Stromal cell of bone marrow (primary cell): ENCODE results near the gene ZNRF3.
"Not testable (repeated sequence)": the region's sequence is repeated elsewhere in the genome, so short reads cannot be mapped to it uniquely, and the experiment has no call there.

Experiments
- DNase-seq: peaks from one replicate; pipeline ENCODE4 v3.0.0-alpha.2; 2012; ENCODE audit warnings: low read depth

ZNRF3 gene

GRCh38 chr22:28908810-28909209, 25.4 kb downstream of the ZNRF3 start:
- not testable (repeated sequence) for DNase-seq

GRCh38 chr22:28909375-28909774, 26.0 kb downstream of the ZNRF3 start:
- DNase-seq: no peak

DNA sequence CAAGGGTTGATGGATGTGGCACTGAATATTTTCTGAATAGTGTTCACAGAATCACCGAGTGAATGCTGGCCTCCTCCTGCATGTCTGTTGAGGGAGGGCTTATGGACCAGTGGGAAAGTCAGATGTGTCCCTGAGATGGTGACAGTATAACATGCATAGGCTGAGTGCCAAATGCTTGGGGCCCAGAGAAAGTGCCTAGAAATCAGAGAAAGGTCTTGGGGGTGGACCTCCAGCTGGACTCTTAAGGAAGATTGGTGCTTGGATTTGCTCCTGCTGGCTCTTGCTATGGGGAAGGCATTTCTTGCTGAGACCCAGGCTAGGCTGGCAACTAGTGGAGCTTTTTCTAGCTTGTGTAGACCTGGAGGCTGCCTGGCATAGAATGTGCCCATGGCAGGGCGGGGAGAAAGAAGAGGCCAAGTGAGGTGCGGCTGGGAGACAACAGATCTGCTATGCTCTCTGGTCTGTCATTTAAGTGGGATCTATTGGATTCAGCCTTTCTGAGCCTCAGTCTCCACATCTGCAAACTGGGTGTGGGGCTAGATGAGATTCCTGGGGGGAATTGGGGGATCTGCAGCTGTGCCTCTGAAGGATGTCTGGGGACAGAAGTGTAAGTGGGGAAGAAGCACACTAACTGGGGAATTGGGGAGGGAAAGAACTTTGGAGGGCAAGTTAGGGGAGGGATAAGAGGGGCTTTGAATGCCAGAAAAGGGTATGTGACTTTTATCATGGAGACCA, 27.4 kb downstream of the ZNRF3 start:
- no peak for DNase-seq

GRCh38 chr22:28911304-28911690, 27.9 kb downstream of the ZNRF3 start:
- DNase-seq: no peak

DNA sequence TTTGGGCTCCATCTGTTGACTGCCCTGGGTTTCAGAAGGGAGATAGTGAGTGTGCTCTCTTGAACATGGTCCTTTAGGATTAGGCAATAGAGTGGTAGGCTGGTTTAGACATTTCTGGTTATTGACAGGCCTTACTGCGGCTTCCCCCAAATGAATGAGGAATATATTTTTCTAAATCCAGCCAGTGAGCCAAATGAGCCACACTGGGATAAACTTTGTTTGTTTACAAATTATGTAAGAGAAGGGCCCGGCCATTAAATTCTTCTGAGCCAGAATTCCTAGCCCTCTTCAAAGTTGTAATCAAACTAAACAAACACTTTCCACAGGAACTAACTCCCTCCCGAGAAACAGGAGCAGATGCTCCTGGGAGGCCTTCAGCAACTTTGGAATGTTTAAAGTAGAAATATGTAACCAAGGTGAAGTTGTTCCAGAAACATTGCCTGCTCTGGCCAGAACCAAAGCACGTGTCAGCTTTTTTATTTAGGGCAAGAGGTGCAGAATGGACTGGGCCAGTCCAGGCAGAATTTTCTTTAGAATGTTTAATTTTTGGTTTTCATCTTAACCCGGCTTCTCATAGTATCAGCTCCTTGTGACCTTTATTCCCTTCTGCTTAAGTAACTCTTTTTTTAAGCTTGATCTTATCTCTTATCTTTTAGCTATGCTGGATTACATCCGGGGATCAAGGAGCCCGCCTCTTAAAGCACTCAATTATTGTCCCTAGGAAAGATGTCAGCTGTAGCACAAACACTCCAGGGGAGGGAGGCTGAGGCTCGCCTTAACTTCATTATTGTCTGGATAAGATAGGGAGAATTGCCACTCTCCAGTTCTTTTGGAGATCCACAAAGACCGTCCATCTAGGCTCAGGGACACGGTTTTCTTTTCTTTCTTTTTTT, 28.7 kb downstream of the ZNRF3 start:
- no peak for DNase-seq

- DNase-seq: no peak
Measured at GRCh38 chr22:28914201-28914600, 30.8 kb downstream of the ZNRF3 start.

- DNase-seq: no peak
Measured at GRCh38 chr22:28915969-28916368, 32.6 kb downstream of the ZNRF3 start.

GRCh38 chr22:28917747-28918549, 34.6 kb downstream of the ZNRF3 start:
- no peak for DNase-seq

GRCh38 chr22:28918550-28919271, 35.3 kb downstream of the ZNRF3 start:
- no peak for DNase-seq

GRCh38 chr22:28920757-28921584, 37.6 kb downstream of the ZNRF3 start:
- DNase-seq: no peak

DNA sequence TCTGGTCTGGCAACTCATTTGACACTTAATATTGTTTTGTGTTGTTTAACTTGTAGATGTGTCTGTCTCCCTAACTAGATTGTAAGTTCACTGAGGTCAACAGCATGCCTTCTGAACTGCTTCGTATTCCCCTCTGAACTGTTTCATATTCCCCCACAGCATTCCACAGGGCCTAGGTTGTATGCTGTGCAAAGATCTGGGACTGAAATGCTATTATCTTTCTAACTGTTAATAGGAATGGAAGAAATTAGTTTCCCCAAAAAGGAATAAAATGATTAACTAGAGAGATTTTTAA, 38.2 kb downstream of the ZNRF3 start:
- no peak for DNase-seq

- DNase-seq: no peak
Measured at GRCh38 chr22:28922540-28923244, 39.3 kb downstream of the ZNRF3 start.

DNA sequence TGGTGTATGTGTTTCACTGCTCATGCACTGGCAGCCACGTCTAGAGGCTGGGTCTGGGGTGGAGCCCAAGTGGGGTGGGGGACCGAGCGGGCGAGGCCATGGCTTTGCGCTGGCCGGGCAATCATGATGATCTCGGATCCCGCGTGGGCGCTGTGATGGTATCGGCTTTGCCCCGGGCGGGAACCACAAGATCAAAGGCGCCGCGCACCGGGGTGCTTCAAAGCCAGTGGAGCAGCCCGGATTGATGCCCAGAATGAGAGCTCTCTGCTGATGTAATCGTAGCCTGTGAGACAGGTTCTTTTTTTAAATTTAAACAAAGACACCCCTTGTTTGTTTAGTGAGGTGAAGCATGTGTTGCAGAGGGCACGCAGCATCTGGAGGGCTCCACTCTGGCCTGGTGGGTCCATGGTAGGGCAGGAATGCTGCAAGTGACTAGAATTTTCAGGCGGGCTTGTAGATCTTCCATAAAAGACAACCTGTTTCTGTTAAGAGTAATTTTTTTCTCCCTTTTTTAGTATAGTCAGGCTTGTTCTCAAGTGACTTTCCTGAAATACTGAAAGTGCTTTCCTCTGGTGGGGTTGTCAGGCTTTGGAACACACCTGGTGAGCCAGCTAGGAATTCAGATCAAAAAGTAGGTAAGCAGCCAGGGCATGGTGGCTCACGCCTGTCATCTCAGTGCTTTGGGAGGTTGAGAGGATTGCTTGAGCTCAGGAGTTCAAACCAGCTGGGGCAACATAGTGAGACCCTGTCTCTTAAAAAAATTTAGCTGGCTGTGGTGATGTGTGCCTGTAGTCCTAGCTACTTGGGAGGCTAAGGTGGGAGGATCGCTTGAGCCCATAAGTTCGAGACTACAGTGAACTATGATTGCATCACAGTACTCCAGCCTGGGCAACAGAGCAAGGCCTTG, 40.7 kb downstream of the ZNRF3 start:
- DNase-seq: no peak

DNA sequence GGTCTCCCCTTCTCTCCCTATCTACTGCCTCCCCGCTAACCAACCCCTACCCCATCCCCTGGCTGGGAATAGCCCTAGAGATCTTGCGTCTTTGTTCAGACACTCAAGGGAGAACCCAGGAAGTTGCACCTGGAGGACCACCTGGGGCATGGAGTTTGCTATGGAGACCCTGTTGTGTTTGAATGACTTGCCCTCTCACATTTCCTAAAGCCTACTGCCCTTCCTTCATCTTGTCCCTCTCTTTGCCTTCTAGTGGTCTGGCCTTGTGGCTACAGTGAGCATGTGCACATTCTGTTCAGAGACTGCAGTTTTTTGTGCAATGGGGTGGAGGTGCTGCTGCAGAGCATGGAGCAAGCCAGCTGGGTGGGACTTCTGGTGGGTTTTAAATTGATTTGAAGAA, 42.5 kb downstream of the ZNRF3 start:
- no peak for DNase-seq

DNA sequence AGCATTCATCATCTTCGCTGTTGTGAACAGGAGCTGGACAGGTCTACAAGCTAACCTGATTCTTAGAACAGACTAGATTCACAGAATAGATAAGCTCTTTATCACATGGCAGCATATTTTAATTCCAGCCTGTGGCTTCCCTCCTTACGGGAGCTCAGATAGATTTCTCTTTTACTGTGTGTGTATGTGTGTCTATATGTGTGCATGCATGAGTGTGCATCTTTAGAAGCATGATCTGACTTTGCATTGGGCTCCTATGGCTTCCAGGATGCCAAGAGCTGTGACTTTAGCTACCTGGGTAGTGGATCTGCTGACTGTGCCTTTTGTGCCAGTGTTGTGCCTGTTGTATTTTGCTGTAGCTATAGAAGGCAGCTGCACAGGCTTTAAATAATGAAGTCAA, 44.3 kb downstream of the ZNRF3 start:
- no peak for DNase-seq

GRCh38 chr22:28929197-28929596, 45.8 kb downstream of the ZNRF3 start:
- no peak for DNase-seq

DNA sequence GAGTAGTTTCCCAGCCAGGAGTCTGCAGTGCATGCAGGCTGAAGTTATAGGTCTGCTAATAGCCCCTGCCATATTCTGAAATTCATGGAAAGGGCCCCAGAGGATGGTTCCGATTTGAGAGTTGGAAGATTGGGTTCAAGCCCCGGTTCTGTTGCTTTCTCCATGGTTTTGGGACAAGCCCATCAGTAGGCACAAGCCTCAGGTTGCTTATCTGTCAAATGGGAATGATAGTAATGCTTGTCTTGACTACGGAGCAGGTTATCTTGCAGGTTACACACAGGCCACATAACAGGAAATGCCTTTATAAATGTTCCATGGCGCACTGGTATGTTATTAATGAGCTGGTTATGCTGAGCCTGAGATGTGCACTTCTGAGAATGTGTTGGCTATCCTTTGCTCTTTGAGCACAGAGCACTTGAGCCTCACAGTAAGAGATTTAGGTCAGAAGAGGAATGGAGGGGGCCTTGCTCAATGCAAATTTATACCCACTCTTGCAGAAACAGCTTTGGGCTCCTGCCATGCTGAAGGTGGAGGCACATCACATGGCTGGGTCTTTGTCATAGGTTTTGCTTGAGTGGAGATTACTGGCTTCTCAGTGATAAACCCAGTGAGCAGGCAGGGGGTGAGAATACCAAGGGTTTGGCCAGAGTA, 47.1 kb downstream of the ZNRF3 start:
- DNase-seq: no peak

GRCh38 chr22:28931844-28932567, 48.6 kb downstream of the ZNRF3 start:
- DNase-seq: no peak
